NCI-H524 treated with DMSO at 0.1 percent for 48 hours (cell line): Measurements from ENCODE around the gene LRP2BP.

ENCODE experiments used
- DNase-seq: peaks from one replicate; lab custom pipeline; 2025; lab: John Stamatoyannopoulos, UW

The LRP2BP gene

DNA sequence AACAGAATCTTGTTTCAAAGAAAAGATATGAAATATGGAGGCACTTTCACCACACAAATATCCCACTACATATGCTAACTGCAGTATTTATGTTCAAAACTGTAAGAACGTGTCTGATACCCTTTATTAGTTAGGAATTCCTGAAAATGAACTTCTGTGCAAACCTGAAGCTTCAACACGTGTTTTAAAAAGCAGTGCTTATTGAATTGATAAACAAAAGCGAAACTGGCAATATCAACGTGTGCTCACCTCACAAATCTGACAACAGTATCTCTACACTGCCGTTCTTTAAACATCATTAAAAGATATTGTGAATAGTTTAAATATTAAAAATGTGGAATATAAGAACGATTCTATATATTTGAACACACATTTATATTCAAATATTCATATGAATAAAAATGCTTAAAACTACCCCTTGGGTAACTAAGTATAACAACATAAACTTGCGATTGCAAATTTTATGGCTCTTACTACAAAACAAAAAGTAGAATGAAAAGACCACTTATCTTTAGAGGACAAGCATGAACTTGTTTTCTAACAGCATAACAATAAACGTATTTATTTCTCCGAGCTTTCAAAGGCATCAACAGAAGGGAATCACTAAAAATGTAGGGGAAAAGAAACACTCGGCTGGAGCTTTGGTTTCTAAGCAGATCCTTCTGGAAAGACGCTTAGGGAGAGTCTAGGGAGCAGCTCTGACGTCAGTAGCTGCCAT lies at the start of gene LRP2BP:
LRP2BP (minus strand) TSS at position 687 of the 718 bp plus-strand sequence. CDS start 17,738 bp downstream, outside the sequence.
- DNase-seq: no peak

DNA sequence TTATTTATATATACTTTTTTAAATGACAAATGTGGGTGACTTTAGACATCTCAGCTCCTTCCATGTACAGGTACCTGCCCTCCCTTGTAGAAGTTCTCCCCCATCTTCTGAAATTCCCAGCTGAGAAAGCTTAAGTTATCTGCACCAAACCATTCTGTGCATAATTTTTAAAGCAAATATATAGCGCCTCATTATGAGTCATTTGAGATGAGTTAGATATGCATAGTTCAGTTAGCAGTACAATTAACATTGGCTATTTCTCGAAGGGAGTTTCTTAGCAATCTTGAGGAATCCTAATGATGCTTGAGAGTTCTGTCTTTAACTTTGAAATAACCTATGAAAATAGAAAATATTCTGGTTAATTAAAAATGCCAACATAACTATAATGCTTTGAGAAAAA lies 49.5 kb upstream of the LRP2BP start:
- DNase-seq: no peak

DNA sequence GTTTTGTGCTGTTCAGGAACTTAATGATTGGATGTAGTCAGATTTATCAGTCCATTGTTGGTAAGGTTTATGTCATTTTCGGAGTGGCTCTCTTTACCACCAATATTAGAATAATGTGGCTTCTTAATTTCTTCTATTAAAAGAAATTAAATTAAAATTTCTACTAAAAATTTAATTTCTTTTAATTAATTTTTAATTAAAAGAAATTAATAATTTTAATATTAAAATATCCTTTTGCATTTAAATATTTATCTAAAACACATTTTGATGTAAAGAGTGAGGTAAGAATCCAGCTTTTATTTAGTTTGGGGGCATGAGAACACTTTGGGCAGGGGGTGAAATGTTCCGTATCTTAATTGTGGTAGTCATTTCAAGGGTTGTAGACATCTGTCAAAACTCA lies 45.8 kb upstream of the LRP2BP start:
- DNase-seq: no peak

DNA sequence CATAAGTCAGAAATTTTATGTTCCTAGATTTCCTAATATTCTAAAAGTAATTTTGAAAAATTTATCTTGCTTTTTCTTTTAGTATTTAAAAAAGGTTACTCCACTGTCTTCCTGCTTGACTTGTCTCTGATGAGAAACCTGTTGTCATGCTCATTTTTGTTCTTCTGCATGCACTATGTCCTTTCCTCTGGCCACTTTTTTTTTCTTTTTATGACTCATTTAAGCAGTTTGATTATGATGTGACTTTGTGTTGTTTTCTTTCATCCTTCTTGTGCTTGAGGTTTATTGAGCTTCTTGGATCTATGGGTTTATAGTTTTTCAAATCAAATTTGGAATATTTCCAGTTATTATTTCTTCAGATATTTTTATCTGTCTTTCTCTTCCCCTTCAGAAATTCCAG lies 42.1 kb upstream of the LRP2BP start:
- DNase-seq: no peak

DNA sequence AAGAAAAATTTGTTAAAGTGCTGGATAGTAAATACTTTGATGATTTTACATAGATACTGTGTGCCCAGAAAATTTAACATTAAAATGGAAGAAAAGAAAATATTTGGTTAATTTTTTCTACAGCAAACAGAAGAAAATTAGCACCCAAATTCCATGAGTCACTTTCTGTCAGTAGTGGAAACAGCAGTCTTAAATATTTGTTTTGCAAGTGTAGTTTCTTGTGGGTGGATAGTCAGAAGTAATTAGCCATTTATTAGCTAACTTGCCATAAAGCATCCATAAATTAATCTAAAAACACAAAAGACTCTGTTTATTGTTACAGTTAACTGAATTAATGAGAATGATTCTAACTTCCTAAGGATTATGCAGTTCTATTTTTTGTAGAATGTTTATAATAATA lies 39.7 kb upstream of the LRP2BP start:
- DNase-seq: no peak

DNA sequence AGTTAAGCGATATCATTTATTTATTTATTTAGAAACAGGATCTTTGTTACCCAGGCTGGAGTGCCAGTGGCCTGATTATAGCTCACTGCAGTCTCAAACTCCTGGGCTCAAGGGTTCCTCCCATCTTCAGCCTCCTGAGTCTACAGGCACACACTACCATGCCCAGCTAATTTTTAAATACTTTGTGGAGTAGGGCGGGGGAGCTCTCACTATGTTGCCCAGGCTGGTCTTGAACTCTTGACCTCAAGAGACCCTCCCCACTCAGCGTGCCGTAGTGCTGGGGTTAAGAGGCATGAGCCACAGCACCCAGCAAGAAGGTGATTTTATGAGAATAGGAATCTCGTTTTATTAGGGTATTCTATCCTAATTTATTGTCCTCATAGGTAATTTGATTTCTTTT lies 33.9 kb upstream of the LRP2BP start:
- no peak for DNase-seq

DNA sequence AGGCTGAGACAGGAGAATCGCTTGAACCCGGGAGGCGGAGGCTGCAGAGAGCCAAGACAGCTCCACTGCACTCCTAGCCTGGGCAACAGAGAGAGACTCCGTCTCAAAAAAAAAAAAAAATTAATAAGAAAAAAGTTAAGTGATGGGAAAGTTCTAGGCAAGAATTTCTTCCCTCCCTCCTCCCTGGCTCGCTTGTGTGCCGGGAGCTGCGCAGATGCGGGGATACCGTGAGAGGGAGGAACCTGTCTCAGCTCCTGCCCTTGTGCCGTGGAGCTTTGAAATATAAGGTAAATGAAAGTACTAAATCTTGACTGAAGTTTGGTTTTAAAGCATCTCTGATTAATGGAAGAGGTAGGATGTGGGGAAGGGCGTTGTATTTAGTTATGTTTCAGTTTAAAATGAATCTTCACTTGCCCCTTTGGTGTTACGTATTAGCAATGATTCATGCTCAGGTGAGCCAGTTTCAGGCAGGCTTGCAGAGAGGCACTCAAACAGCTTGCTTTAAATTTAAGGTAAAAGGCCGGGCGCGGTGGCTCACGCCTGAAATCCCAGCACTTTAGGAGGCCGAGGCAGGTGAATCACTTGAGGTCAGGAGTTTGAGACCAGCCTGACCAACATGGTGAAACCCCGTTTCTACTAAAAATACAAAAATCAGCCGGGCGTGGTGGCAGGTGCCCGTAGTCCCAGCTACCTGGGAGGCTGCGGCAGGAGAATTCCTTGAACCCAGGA lies 31.4 kb upstream of the LRP2BP start:
- DNase-seq: no peak

DNA sequence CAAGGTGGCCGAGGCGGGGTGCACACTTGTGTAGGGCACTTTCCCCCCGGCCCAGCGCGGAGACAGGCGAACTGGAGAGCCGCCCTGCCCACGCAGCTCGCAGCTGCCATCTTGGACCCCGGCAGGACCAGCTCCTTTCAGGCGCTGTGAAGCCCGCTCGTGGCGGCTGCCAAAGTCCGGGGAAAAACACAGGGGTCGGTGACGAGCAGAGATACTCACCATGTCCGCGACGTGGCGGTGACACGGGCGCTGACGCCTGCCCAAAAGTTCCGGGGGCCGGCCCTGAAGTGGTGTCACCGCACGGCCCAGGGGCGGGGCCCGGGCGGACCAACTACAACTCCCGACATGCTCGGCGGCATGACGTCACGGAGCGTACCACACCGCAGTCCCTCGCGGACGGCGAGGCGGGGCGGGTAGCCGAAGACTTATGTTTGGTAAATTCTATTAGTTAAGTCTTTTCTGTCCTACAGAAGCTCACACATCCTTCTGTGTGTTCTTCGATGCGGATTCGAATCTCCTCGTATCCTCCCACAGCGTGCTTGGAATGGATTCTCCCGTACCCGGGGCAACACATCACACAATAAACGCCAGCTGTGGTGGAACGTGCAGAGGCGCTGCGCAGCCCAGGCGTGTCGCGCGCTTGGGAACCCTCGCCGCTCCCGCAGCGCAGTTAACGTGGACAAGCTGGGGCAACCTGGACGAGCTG lies 30.1 kb upstream of the LRP2BP start, which contains the start of gene UFSP2:
UFSP2 (minus strand) TSS at position 318 of the 706 bp plus-strand sequence; CDS start at position 222, 96 bp downstream.
- DNase-seq: peak; percentile 19

DNA sequence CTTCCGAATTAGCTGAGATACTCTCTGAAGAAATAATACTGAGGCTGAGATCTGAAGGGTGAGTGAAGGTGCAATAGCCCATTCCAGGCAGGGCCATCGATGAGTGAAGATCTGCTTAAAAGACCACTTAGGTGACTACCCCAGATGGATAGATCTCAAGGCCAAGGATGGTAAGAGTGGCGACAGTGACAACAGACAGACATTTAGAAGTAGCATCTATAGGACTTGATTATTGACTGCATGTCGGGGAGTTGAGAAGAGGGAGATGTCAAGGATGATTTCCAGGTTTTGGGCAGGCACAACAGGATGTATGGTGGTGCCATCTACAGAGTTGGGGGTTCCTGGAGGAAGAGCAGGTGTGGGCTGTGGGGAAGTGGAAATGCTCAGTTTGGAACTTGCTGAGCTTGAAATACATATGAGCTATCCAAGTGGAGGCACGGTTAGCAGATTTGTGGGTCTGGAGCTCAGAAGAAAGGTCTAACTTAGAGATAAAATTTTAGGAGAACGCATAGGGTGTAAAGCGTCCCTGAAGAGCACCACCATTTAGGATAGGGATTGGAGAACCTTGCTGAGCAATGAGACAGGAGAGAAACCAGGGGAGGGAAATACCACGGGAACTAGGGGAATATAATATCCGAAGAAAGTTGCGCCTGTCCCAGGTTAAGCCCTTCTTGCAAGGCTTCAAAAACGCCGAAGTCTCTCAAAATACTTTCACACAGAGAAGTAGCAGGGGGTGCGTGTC lies 29.4 kb upstream of the LRP2BP start:
- DNase-seq: no peak

DNA sequence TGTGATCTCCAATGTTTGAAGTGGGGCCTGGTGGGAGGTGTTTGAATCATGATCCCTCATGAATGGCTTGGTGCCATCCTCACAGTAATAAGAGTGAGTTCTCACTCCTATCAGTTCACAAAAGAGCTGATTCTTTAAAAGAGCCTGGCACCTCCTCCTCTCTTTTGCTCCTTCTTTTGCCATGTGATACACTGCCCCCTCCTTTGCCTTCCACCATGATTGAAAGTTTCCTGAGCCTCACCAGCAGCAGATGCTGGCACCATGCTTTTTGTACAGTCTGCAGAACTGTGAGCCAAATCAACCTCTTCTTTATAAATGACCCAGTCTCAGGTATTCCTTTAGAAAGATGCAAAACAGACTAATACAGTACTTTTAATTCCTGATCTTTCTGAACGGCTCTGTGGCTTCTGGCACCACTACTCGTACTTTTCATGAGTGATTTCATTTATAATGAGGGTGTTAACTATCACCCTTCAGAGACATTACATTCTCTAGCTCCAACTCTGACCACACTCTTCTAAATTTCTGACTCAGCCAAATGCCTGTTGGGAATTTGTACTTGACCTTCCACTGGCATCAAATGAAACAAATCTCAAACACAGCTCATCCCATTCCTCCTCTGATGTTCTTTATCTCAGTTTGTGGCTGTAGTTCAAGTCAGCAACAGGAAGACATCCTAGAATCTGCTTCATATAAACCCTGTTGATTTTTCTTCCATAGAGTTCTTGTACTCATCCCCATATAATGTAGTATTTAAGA lies 25.8 kb upstream of the LRP2BP start:
- no peak for DNase-seq

DNA sequence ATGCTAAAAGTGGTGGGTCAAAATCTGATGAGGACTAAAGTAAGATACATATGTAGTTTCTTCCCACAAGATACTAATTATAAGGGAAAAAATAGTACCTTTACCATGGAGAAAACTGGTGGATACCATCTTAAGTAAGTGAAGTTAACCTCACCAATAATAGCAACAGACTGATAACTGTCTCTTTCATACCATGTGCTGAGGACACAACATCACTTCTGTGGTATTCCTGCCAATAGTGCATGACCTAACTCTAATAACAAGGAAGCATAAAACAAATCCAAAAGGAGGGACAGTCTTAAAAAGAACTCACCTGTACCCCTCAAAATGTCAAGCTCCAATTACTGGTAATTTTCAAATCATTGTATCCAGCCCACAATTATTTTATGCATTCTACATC lies 21.2 kb upstream of the LRP2BP start:
- DNase-seq: no peak

DNA sequence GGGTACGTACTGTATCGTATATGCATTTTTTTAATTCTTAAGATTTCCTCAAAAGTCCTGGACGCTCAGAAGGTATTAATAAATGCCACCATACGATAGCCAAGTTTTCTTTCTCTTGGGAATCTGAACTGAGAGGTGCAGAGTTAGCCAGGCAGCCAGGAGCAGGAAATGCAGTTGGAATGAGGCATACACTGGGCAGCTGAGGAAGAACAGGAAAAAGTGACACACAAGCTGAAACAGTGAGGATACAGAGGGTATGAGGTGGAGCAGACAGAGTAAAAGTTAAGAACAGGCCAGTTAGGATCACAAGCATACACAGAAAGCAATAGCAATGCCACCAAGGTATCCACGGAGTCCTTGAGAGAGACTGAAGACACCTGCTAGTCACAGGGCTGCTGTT lies 16.7 kb upstream of the LRP2BP start:
- DNase-seq: no peak

DNA sequence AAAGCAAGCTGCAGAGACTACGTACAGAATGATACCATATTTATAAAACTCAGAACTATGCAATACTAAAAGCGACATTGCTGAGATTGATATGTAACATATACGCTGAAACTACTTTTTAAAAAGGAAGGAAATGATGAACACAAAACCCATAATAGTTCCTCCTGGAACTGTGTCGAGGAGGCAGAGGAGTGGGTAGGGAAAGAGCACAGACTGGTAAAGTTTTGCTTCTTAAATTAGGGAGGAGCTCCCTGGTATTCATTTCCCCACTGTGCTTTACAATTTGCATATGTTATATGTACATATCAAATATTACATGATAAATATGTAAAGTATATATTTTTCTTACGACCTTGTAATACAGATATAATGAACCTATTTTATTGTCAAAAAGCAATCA lies 16.1 kb upstream of the LRP2BP start:
- DNase-seq: no peak

DNA sequence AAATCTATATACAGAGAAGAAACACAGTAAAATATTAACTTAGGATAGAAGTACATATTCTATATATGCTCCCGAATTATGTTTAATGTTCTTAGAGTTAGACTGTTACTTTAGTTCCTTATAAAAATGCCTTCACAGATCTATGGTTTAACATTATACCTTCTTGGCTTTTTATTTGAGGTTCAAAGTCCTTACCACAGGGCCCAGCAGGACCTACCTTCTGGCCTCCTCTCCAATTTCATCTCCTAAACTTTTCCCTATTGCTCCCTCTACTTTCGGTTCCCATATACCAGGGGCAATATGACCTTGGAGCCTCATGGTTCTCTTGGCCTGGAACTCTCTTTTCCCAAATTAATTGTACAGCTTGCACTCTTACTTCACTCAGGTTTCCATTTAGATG lies 12.7 kb upstream of the LRP2BP start:
- DNase-seq: no peak

DNA sequence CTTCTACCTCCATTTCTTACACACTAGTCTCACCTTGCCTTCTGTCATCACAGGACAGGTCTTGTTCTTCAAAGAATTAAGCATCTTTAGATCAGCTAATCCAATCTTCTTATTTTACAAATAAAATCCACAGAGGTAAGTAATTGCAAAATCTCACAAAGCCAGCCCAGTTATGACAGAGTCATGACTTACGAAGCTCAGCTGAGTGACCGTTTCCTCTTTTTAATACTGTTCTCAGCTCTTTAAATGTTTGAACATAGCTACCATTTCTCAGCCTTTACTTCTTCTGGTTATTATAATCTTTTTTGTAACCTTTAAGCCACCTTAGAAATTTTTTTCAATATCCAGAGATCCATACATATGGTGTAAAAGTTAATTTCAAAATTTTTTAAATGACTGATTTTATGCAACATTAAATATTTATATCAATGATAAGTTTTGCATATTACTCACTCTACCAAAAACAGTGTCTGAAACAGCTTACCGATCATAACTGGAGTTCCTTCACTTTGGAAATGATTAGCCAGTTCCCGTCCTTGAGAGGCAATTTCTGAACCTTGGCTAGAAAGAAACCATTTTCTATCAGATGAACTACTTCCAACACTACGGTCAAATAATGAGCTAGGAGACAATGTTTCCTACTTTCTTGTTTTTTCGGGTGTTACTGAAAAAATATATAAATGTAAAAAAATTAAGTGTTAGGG lies 9.7 kb upstream of the LRP2BP start:
- DNase-seq: no peak

DNA sequence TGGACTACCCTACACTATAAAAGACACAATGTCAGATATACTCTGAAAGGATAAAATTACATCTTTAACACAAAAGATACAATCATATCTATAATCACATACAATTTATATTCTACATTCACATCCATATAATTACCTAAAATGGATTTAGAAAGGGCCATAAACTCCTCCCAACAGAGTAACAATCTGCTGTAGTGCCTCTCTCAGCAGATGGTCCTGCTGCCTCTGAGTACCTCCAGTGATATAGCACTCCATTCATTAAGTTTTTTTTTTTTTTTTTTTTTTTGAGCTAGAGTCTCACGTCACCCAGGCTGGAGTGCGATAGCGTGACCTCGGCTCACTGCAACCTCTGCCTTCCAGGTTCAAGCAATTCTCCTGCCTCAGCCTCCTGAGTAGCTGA lies 8.3 kb upstream of the LRP2BP start:
- peak; percentile 68 for DNase-seq

DNA sequence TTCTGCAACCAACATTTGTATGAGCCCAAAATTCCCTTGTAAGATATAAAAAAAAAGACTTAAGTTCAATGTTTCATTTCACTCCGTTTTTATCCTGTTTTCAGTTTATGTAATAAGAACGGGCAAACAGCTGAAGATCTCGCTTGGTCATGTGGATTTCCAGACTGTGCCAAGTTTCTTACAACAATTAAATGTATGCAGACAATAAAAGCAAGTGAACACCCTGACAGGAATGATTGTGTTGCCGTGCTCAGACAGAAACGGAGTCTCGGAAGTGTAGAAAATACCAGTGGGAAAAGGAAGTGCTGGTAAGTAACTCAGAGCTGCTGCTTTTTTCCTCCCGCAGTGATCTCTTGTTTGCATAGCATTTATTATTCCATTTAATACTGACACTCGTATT lies 3.7 kb upstream of the LRP2BP start:
- no peak for DNase-seq

DNA sequence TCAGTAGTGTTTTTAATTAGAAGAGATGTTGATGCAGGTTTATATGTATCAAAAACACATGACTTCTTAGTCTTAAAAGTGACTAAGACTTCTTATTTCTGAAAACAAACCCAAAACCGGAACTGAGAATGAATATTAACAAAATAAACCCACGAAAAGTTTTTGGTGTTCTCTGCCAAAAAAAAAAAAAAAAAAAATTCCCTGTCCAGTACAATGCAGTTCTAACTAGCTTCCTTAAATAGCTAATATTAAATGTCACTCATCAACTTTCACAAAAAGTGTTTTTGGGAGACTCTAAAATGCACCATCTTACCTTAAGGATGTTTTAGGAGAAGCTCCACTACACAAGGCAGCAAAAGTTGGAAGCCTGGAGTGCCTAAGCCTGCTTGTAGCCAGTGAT lies 2.9 kb upstream of the LRP2BP start:
- no peak for DNase-seq

DNA sequence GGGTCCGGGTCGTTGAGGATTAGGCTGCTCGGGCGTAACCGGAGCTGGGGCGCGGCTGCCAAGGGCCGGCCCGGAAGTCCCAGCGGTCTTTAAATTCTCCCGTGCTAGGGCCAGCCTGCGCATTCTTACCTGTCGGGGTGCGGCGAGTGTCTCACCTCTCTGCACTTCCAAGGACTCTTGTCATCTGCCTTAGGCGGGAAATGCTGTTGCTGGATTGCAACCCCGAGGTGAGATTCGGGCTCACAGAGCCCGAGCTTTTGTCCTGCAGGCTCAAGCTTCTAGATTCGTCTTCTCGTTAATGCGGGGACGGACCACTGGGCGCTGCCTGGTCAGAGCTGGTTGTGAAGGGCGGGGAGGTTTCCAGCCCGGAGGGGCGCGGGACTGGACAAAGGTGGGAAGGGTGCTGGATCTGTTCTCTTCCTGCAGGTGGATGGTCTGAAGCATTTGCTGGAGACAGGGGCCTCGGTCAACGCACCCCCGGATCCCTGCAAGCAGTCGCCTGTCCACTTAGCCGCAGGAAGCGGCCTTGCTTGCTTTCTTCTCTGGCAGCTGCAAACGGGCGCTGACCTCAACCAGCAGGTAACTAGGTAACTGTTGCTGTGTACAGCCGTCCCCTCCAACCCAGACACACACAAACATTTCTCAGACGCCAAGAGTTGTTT lies 1.1 kb upstream of the LRP2BP start, which contains the start of gene ANKRD37:
ANKRD37 (plus strand) TSS at position 118 of the 662 bp plus-strand sequence; CDS start at position 201, 83 bp downstream.
- no peak for DNase-seq
